Hepatocyte (in vitro differentiated cells): ENCODE results near the gene CNOT11. TPM values are rescaled to one million over a fixed set of nuclear protein-coding genes. Genes with fewer than 3 reads are reported as not detected.

Experiments used
- DNase-seq: peaks from one replicate; pipeline ENCODE4 v3.0.0-alpha.2; 2016; ENCODE audit warnings: low spot score
- H2AFZ ChIP-seq: fragments of 200-600 bp; sonication (generic); 2 replicates; pipeline ENCODE4 v1.6.0; 2016; ENCODE audit warnings: antibody characterized with exemption, mild to moderate bottlenecking
- H3K27ac ChIP-seq: fragments of 200-600 bp; sonication (generic); 2 replicates; pipeline ENCODE4 v1.5.1; 2016; ENCODE audit warnings: mild to moderate bottlenecking
- H3K27me3 ChIP-seq: fragments of 200-600 bp; sonication (generic); 2 replicates; pipeline ENCODE4 v1.6.1; 2016
- H3K36me3 ChIP-seq: fragments of 200-600 bp; sonication (generic); replicated peaks from 2 replicates; pipeline ENCODE4 v1.5.1; 2016; ENCODE audit warnings: low read depth; ENCODE audit not compliant: insufficient read depth
- H3K4me1 ChIP-seq: fragments of 200-600 bp; sonication (generic); 2 replicates; pipeline ENCODE4 v1.5.1; 2016; ENCODE audit warnings: mild to moderate bottlenecking, moderate library complexity; ENCODE audit not compliant: insufficient read depth
- H3K4me2 ChIP-seq: fragments of 200-600 bp; sonication (generic); 2 replicates; pipeline ENCODE4 v1.6.0; 2016
- H3K4me3 ChIP-seq: fragments of 200-600 bp; sonication (generic); 2 replicates; pipeline ENCODE4 v1.5.1; 2016; ENCODE audit warnings: mild to moderate bottlenecking
- H3K79me2 ChIP-seq: fragments of 200-600 bp; sonication (generic); 2 replicates; pipeline ENCODE4 v1.6.0; 2017; ENCODE audit warnings: mild to moderate bottlenecking
- H3K9me2 ChIP-seq: fragments of 200-600 bp; sonication (generic); replicated peaks from 2 replicates; pipeline ENCODE4 v1.6.0; 2017; ENCODE audit warnings: mild to moderate bottlenecking; ENCODE audit not compliant: insufficient read depth
- H3K9me3 ChIP-seq: fragments of 200-600 bp; sonication (generic); 2 replicates; pipeline ENCODE4 v1.5.1; 2016; ENCODE audit warnings: low read depth, mild to moderate bottlenecking
- H4K20me1 ChIP-seq: fragments of 200-600 bp; sonication (generic); 2 replicates; pipeline ENCODE4 v1.6.0; 2016; ENCODE audit warnings: mild to moderate bottlenecking; ENCODE audit not compliant: insufficient read depth, poor library complexity, severe bottlenecking
- CTCF ChIP-seq: fragments of 200-600 bp; sonication (generic); IDR thresholded peaks from 2 replicates; pipeline ENCODE4 v1.5.1; 2016; ENCODE audit warnings: antibody characterized with exemption, mild to moderate bottlenecking; ENCODE audit not compliant: poor library complexity
- EZH2 ChIP-seq: fragments of 200-600 bp; sonication (generic); IDR thresholded peaks from 2 replicates; pipeline ENCODE4 v1.6.1; 2016; ENCODE audit warnings: antibody characterized with exemption, mild to moderate bottlenecking, borderline replicate concordance
- EZH2phosphoT487 ChIP-seq: fragments of 200-600 bp; sonication (generic); IDR thresholded peaks from one replicate; pipeline ENCODE4 v1.6.1; 2018; ENCODE audit warnings: antibody characterized with exemption, mild to moderate bottlenecking, low read depth, moderate library complexity; ENCODE audit not compliant: unreplicated experiment, severe bottlenecking
- WGBS: methylation state at CpG from one replicate; pipeline ENCODE4 v1.1.6; 2016; ENCODE audit warnings: low lambda C conversion rate; ENCODE audit errors: missing lambda C conversion rate; 5-methylcytosine and 5-hydroxymethylcytosine counted together
- polyA plus RNA-seq: library from polyadenylated mRNA; unstranded; fragments of >200 nt; fragmentation: Nextera tagmentation; extraction: Ambion mirVana; gene quantifications from 2 replicates; pipeline ENCODE4 v1.2.1, GENCODE V29; 2016
- total RNA-seq: library from RNA; depleted of rRNA; stranded (reverse); fragments of >200 nt; gene quantifications from 2 replicates; pipeline ENCODE4 v1.2.3, GENCODE V29; 2014

CNOT11 gene
- total and polyA plus RNA-seq, 2 experiments from 2014 or later: 57.7 to 61.8 TPM

- H3K9me2 ChIP-seq: no peaks in the 10 kb centered on the region
- peak overlapping the region; percentile 74 for H3K4me3 ChIP-seq
- peaks cover 12% of the 10 kb centered on the region for H4K20me1 ChIP-seq
- H3K27me3 ChIP-seq: no peaks in the 10 kb centered on the region
- WGBS: under 1% methylated on average over 58 of the region's 65 CpGs
- H3K4me2 ChIP-seq: peak overlapping the region; percentile 93
- H3K9me3 ChIP-seq: no peaks in the 10 kb centered on the region
- peak overlapping the region; percentile 56 for H2AFZ ChIP-seq
- peaks cover 50% of the 10 kb centered on the region for H3K79me2 ChIP-seq
- H3K36me3 ChIP-seq: no peaks in the 10 kb centered on the region
- TF ChIP-seq EZH2phosphoT487 (no peak), EZH2 (no peak)
- peak; percentile 79 for DNase-seq
- peak overlapping the region; percentile 96 for H3K27ac ChIP-seq
- H3K4me1 ChIP-seq: peaks cover 15% of the 10 kb centered on the region
These were observed 472 bp downstream of the CNOT11 start for GRCh38 chr2:101253013-101253702.

DNA sequence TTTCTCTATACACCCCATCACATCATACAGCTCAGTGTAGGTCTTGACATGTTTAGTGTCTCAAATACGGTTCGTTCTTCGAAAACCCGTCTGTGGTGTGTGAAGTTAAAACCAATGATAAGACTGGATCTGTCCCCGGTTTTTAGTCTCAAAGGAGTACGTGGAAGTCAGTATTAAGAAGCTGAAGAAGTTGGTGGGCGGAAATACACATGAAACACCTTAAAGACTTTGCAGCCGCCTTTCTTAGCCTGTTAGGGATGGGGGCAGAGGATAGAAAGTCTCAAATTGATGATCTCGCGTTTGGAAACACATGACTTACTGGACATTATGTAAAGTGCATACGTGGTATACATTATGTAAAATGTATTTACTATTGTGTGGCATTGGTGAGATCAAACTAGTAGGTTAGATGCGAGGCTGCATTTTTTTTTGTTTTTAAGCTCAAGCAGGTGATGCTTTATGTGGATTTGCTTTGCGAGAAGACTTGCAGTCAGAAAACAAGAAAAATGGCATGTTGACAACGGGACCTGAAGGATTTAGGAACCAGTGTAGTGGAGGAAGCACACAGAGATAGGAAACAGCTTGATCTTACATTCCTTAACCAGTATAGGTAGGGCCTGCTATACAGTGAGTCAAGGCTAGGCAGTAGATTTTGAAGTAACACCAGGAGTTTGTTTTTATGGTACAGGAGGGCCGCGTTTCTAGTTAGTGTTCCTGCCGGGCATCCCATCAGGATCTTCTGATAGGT lies 1.2 kb downstream of the CNOT11 start:
- Histone ChIP-seq H3K79me2 (peaks cover 57% of the 10 kb centered on the region), H4K20me1 (peaks cover 12% of the 10 kb centered on the region), H3K27ac (peak overlapping the region; percentile 96), H3K27me3 (no peaks in the 10 kb centered on the region), H3K4me2 (peak overlapping the region; percentile 93), H3K9me2 (no peaks in the 10 kb centered on the region), H3K36me3 (no peaks in the 10 kb centered on the region), H2AFZ (peak overlapping the region; percentile 56), H3K4me3 (peak overlapping the region; percentile 74), H3K4me1 (peaks cover 15% of the 10 kb centered on the region), H3K9me3 (no peaks in the 10 kb centered on the region)
- no peak for TF ChIP-seq EZH2phosphoT487
- no peak for TF ChIP-seq EZH2
- no peak for TF ChIP-seq CTCF
- DNase-seq: no peak
- WGBS: 38% methylated on average over 17 of the region's 17 CpGs

DNA sequence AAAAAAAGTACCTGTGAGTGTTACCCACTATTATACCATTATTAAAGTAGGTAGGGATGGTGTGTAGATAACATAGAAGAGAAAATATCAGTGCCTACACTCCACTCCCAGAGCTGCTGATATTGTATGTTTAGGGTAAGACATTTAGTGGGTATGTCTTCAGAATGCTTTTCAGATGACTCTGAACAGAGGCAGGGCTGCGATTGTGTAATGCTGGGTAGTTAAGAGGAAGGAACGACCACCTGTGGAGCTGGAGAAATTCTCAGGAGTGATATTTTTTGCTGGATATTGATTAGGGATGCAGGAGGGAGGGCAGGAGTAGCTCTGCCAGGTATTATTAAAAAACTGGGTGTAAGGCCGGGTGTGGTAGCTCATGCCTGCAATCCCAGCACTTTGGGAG lies 2.8 kb downstream of the CNOT11 start:
- no peaks in the 10 kb centered on the region for H3K9me3 ChIP-seq
- no peak for DNase-seq
- peaks cover 69% of the 10 kb centered on the region for H3K79me2 ChIP-seq
- peak overlapping the region; percentile 31 for H3K4me2 ChIP-seq
- peaks cover 15% of the 10 kb centered on the region for H3K4me1 ChIP-seq
- H3K4me3 ChIP-seq: no peak overlapping the region
- TF ChIP-seq EZH2 (no peak), EZH2phosphoT487 (no peak), CTCF (no peak)
- H4K20me1 ChIP-seq: peaks cover 15% of the 10 kb centered on the region
- H3K27me3 ChIP-seq: no peaks in the 10 kb centered on the region
- no peak overlapping the region for H2AFZ ChIP-seq
- WGBS: 86% methylated on average over 3 of the region's 3 CpGs
- H3K9me2 ChIP-seq: no peaks in the 10 kb centered on the region
- no peaks in the 10 kb centered on the region for H3K36me3 ChIP-seq
- no peak overlapping the region for H3K27ac ChIP-seq

DNA sequence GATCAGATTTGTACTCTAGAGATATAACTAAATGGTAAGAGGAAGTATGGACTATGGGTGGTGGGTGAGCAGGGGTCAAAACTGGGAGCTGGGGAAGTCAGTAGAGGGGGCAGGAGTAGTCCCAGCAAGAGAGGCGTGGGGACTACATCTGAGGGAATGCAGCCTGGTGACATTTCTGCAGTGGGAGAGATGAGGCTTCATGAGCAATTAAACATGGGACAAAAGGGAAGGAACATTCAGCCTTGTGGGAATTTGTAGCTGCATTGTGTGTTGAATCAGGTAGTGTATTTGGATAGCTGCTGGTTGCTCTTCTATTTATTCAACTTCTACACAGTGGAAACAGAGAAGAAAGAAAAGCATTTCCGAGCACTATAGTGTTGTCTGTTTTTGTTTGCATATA lies 3.6 kb downstream of the CNOT11 start:
- H3K4me3 ChIP-seq: no peak overlapping the region
- H3K9me3 ChIP-seq: no peaks in the 10 kb centered on the region
- no peaks in the 10 kb centered on the region for H3K27me3 ChIP-seq
- TF ChIP-seq CTCF (no peak), EZH2phosphoT487 (no peak), EZH2 (no peak)
- peaks cover 69% of the 10 kb centered on the region for H3K79me2 ChIP-seq
- H3K27ac ChIP-seq: no peak overlapping the region
- H3K4me2 ChIP-seq: peak overlapping the region; percentile 31
- DNase-seq: no peak
- H3K4me1 ChIP-seq: peaks cover 15% of the 10 kb centered on the region
- peaks cover 15% of the 10 kb centered on the region for H4K20me1 ChIP-seq
- no peak overlapping the region for H2AFZ ChIP-seq
- no peaks in the 10 kb centered on the region for H3K9me2 ChIP-seq
- no peaks in the 10 kb centered on the region for H3K36me3 ChIP-seq
- WGBS: 84% methylated on average over 2 of the region's 2 CpGs
